PC-9 (cell line): ENCODE results near the gene SUGCT. TPM values are rescaled to one million over a fixed set of nuclear protein-coding genes. Genes with fewer than 3 reads are reported as not detected.

Experiments used
- BruUV-seq: library from RNA; stranded (reverse); fragments of 400-500 nt; replicated peaks from 2 replicates; lab custom pipeline; 2021; lab: Mats Ljungman, UMichigan
- CTCF ChIA-PET: fragments of 300-600 bp; sonication (Branson Sonifier 250); formaldehyde crosslinking; loops from one replicate; lab custom pipeline; 2022; ENCODE audit warnings: antibody characterized with exemption; lab: Charles Lee
- POLR2A ChIA-PET: fragments of 300-600 bp; sonication (Branson Sonifier 250); formaldehyde crosslinking; loops from one replicate; lab custom pipeline; 2022; ENCODE audit warnings: antibody characterized with exemption; ENCODE audit not compliant: unreplicated experiment; lab: Charles Lee
- DNase-seq, 2 experiments: peaks; one replicate each; pipeline versions ENCODE4 v3.0.0 to v3.0.0-alpha.2; 2015 to 2022; ENCODE audit warnings: mixed read lengths in 1 of 2
- H2AFZ ChIP-seq: fragments of 200-600 bp; sonication (generic); 2 replicates; pipeline ENCODE4 v1.8.1; 2017; ENCODE audit warnings: antibody characterized with exemption
- H3F3A ChIP-seq: fragments of 200-600 bp; sonication (generic); 2 replicates; pipeline ENCODE4 v1.8.1; 2017; ENCODE audit warnings: antibody characterized with exemption, mild to moderate bottlenecking, low read depth; ENCODE audit not compliant: insufficient read depth
- H3K27ac ChIP-seq: fragments of 200-600 bp; sonication (generic); 2 replicates; pipeline ENCODE4 v1.6.1; 2016; ENCODE audit warnings: mixed run types
- H3K27me3 ChIP-seq: fragments of 200-600 bp; sonication (generic); 2 replicates; pipeline ENCODE4 v1.6.1; 2016; ENCODE audit warnings: low read depth, mixed run types; ENCODE audit not compliant: insufficient read depth
- H3K36me3 ChIP-seq: fragments of 200-600 bp; sonication (generic); 2 replicates; pipeline ENCODE4 v1.6.1; 2016; ENCODE audit warnings: low read depth, mixed run types
- H3K4me1 ChIP-seq: fragments of 200-600 bp; sonication (generic); replicated peaks from 2 replicates; pipeline ENCODE4 v1.6.1; 2016; ENCODE audit warnings: mixed run types; ENCODE audit not compliant: insufficient read depth
- H3K4me2 ChIP-seq: fragments of 200-600 bp; sonication (generic); 2 replicates; pipeline ENCODE4 v1.6.1; 2017; ENCODE audit warnings: mixed run types
- H3K4me3 ChIP-seq: fragments of 200-600 bp; sonication (generic); 2 replicates; pipeline ENCODE4 v1.6.1; 2016; ENCODE audit warnings: mixed run types
- H3K79me2 ChIP-seq: fragments of 200-600 bp; sonication (generic); 2 replicates; pipeline ENCODE4 v1.6.1; 2017; ENCODE audit warnings: low read depth, mixed run types
- H3K9me2 ChIP-seq: fragments of 200-600 bp; sonication (generic); 2 replicates; pipeline ENCODE4 v1.8.1; 2017; ENCODE audit warnings: mild to moderate bottlenecking; ENCODE audit not compliant: insufficient read depth
- H3K9me3 ChIP-seq: fragments of 200-600 bp; sonication (generic); 2 replicates; pipeline ENCODE4 v1.8.1; 2016; ENCODE audit warnings: low read depth; ENCODE audit not compliant: insufficient read depth
- H4K20me1 ChIP-seq: fragments of 200-600 bp; sonication (generic); 2 replicates; pipeline ENCODE4 v1.8.1; 2017; ENCODE audit not compliant: insufficient read depth
- EZH2 ChIP-seq: fragments of 200-600 bp; sonication (generic); IDR thresholded peaks from 2 replicates; pipeline ENCODE4 v1.8.0; 2017; ENCODE audit warnings: antibody characterized with exemption, low read depth
- intact Hi-C: fragments of 100-400 bp; cut with micrococcal nuclease; formaldehyde crosslinking; loops from one replicate; pipeline ENCODE4 v1.10.0; 2022; ENCODE audit not compliant: unreplicated experiment
- total RNA-seq: library from RNA; stranded (reverse); gene quantifications from 2 replicates; pipeline ENCODE4 v1.2.3, GENCODE V29; 2021
- TF ChIP-seq, protein P1 (sequence below): fragments of 200-600 bp; sonication (generic); conservative IDR thresholded peaks from 2 replicates; pipeline ENCODE4 v1.6.1; 2017; ENCODE audit warnings: mixed run types, antibody characterized with exemption, mild to moderate bottlenecking, moderate library complexity

SUGCT gene
- total RNA-seq, 1 experiment from 2014 or later = 3.5 TPM

DNA sequence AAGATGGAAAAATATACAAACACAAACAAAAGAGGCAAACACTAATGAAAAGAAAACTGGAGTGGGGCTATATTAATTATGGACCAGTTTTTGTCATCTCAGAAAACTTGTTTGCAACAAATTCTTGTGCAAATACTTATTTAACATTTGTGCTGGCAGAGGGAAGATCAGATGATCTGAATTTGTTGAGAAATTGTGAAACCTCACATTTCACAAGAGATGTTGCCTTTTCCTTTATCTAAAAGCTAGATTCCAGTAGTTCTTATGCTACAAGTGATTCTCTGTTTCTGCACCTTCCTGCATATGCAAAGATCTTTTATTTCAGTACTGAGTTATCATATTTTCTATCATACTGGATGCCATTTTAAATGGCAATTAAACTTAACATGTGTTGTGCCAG lies 320.7 kb downstream of the SUGCT start:
- Histone ChIP-seq H4K20me1 (no peaks in the 10 kb centered on the region), H3K4me1 (no peaks in the 10 kb centered on the region), H3K36me3 (no peaks in the 10 kb centered on the region), H3K9me2 (no peaks in the 10 kb centered on the region), H3K9me3 (no peaks in the 10 kb centered on the region), H3K4me3 (no peak overlapping the region), H3K4me2 (no peak overlapping the region), H2AFZ (no peak overlapping the region), H3F3A (no peaks in the 10 kb centered on the region), H3K27me3 (no peaks in the 10 kb centered on the region), H3K27ac (no peak overlapping the region), H3K79me2 (no peaks in the 10 kb centered on the region)
- intact Hi-C loops = no loop called here
- DNase-seq = no peak
- BruUV-seq = no TSS peak
- TF ChIP-seq, protein P1, sequence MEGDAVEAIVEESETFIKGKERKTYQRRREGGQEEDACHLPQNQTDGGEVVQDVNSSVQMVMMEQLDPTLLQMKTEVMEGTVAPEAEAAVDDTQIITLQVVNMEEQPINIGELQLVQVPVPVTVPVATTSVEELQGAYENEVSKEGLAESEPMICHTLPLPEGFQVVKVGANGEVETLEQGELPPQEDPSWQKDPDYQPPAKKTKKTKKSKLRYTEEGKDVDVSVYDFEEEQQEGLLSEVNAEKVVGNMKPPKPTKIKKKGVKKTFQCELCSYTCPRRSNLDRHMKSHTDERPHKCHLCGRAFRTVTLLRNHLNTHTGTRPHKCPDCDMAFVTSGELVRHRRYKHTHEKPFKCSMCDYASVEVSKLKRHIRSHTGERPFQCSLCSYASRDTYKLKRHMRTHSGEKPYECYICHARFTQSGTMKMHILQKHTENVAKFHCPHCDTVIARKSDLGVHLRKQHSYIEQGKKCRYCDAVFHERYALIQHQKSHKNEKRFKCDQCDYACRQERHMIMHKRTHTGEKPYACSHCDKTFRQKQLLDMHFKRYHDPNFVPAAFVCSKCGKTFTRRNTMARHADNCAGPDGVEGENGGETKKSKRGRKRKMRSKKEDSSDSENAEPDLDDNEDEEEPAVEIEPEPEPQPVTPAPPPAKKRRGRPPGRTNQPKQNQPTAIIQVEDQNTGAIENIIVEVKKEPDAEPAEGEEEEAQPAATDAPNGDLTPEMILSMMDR = no peak
- no peak for TF ChIP-seq EZH2
- CTCF ChIA-PET = no interaction called here
- POLR2A ChIA-PET = interaction anchor here (0.6 kb wide), 1 partner anchor 865 kb away, joined by 8 read pairs; no protein-coding TSS in a partner anchor

- no TSS peak for BruUV-seq
These were observed 323.1 kb downstream of the SUGCT start for GRCh38 chr7:40457776-40458480.

GRCh38 chr7:40463446-40463845 lies 328.6 kb downstream of the SUGCT start:
- Histone ChIP-seq H3K4me2 (no peak overlapping the region), H3K9me2 (no peaks in the 10 kb centered on the region), H3K4me1 (no peaks in the 10 kb centered on the region), H3F3A (no peaks in the 10 kb centered on the region), H3K4me3 (no peak overlapping the region), H4K20me1 (no peaks in the 10 kb centered on the region), H2AFZ (no peak overlapping the region), H3K27ac (no peak overlapping the region), H3K9me3 (no peaks in the 10 kb centered on the region), H3K79me2 (no peaks in the 10 kb centered on the region), H3K36me3 (no peaks in the 10 kb centered on the region), H3K27me3 (no peaks in the 10 kb centered on the region)
- no TSS peak for BruUV-seq
- POLR2A ChIA-PET = no interaction called here
- CTCF ChIA-PET = no interaction called here
- intact Hi-C loops = no loop called here
- TF ChIP-seq, protein P1 = no peak
- TF ChIP-seq EZH2 = no peak
- no peak for DNase-seq

More at GRCh38 chr7:40457776-40458480, 323.1 kb downstream of the SUGCT start:
- H2AFZ ChIP-seq = no peak overlapping the region
- H3F3A ChIP-seq = no peaks in the 10 kb centered on the region
- no peak overlapping the region for H3K27ac ChIP-seq
- H3K27me3 ChIP-seq = no peaks in the 10 kb centered on the region
- ChIA-PET POLR2A (no interaction called here), CTCF (no interaction called here)
- no peaks in the 10 kb centered on the region for H3K4me1 ChIP-seq
- no peaks in the 10 kb centered on the region for H4K20me1 ChIP-seq
- H3K4me3 ChIP-seq = no peak overlapping the region
- H3K36me3 ChIP-seq = no peaks in the 10 kb centered on the region
- H3K79me2 ChIP-seq = no peaks in the 10 kb centered on the region
- no peak for DNase-seq
- H3K9me3 ChIP-seq = no peaks in the 10 kb centered on the region
- no peaks in the 10 kb centered on the region for H3K9me2 ChIP-seq
- no peak overlapping the region for H3K4me2 ChIP-seq
- intact Hi-C loops = no loop called here
- TF ChIP-seq, protein P1 = no peak
- no peak for TF ChIP-seq EZH2
